ENCODE measurements around the gene MTSS2.

The MTSS2 gene

GRCh38 chr16:70692873-70693671 is 7.2 kb upstream of the MTSS2 start:
- Histone ChIP-seq H3K9me2 (replicated peaks; ENCODE audit: insufficient read depth, low read length) (no peaks in the 10 kb centered on the region), H3K79me2 (ENCODE audit: insufficient read depth, low read length) (no peaks in the 10 kb centered on the region), H3K27me3 (ENCODE audit: low read length) (no peaks in the 10 kb centered on the region), H3K4me2 (ENCODE audit: low read depth, low read length, poor library complexity, severe bottlenecking) (no peak overlapping the region), H4K20me1 (ENCODE audit: low read depth, low read length) (no peaks in the 10 kb centered on the region), H3K9me3 (ENCODE audit: insufficient read depth, low read length) (no peaks in the 10 kb centered on the region), H3K36me3 (ENCODE audit: low read length) (no peaks in the 10 kb centered on the region), H3K27ac (ENCODE audit: low read depth, low read length) (no peak overlapping the region), H2AFZ (ENCODE audit: low read depth, low read length, severe bottlenecking) (no peak overlapping the region), H3F3A (ENCODE audit: insufficient read depth) (no peaks in the 10 kb centered on the region), H3K9ac (ENCODE audit: low read length) (no peak overlapping the region), H3K4me3 (ENCODE audit: insufficient read depth, low read length, poor library complexity, severe bottlenecking) (no peak overlapping the region)
- no peak for TF ChIP-seq EZH2phosphoT487 (conservative IDR thresholded peaks at IDR 0.05; ENCODE audit: low read length)
- no peak for TF ChIP-seq CTCF (IDR thresholded peaks at IDR 0.05; ENCODE audit: insufficient read depth, low read length, poor library complexity, severe bottlenecking)

GRCh38 chr16:70692130-70692872 is 6.4 kb upstream of the MTSS2 start:
- Histone ChIP-seq H3K9me3 (ENCODE audit: insufficient read depth, low read length) (no peaks in the 10 kb centered on the region), H3K27ac (ENCODE audit: low read depth, low read length) (no peak overlapping the region), H3K9me2 (replicated peaks; ENCODE audit: insufficient read depth, low read length) (no peaks in the 10 kb centered on the region), H3K36me3 (ENCODE audit: low read length) (no peaks in the 10 kb centered on the region), H2AFZ (ENCODE audit: low read depth, low read length, severe bottlenecking) (no peak overlapping the region), H3K27me3 (ENCODE audit: low read length) (no peaks in the 10 kb centered on the region), H3F3A (ENCODE audit: insufficient read depth) (no peaks in the 10 kb centered on the region), H3K79me2 (ENCODE audit: insufficient read depth, low read length) (no peaks in the 10 kb centered on the region), H4K20me1 (ENCODE audit: low read depth, low read length) (no peaks in the 10 kb centered on the region), H3K9ac (ENCODE audit: low read length) (no peak overlapping the region), H3K4me2 (ENCODE audit: low read depth, low read length, poor library complexity, severe bottlenecking) (no peak overlapping the region), H3K4me3 (ENCODE audit: insufficient read depth, low read length, poor library complexity, severe bottlenecking) (no peak overlapping the region)
- TF ChIP-seq EZH2phosphoT487 (conservative IDR thresholded peaks at IDR 0.05; ENCODE audit: low read length) (no peak), CTCF (IDR thresholded peaks at IDR 0.05; ENCODE audit: insufficient read depth, low read length, poor library complexity, severe bottlenecking) (no peak)

DNA sequence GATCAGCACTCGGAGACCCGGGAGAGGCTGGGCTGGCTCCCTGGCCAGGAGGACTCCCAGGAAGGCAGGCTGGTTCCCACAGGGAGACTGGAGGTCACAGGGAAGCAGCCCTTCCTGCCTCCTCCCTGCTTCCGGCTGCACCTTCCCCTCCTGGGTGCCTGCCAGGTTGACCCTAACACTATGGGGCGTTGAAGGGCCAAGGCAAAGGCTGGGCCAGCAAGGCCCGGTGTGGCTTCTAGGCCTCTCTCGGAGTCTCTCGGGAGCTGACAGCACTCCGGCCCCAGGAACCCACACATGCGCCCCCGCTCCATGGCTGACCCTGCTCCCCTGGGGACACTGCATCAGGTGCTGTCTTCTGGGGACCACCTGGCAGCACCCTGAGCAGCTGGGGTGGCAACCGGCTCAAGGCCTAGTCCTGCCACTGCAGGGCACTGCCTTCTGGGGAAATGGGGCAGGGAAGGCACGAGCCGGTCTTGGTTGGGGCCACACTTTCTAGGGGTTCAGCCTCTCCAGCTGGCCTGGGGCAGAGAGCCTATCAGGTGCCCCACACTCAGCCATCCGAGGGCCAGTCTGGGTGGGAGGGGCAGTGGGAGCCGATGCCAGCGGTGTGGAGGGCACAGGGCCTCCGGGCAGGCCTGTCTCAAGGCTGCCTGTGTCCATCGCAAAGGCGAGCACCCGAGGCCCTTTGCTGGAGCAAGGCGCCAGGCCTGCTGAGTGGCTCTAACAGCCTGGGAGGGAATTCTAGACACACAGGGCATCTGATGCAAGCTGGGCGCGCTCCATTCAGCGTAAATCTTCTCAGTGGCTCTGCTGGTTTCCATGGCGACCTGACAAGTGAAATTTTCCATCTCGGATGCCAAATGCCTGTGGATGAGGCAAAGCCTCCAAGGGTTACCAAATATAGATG is 5.6 kb upstream of the MTSS2 start:
- H4K20me1 ChIP-seq (ENCODE audit: low read depth, low read length), result no peaks in the 10 kb centered on the region
- H3K27ac ChIP-seq (ENCODE audit: low read depth, low read length), result no peak overlapping the region
- no peaks in the 10 kb centered on the region for H3K9me3 ChIP-seq (ENCODE audit: insufficient read depth, low read length)
- H3K9ac ChIP-seq (ENCODE audit: low read length), result no peak overlapping the region
- no peaks in the 10 kb centered on the region for H3K36me3 ChIP-seq (ENCODE audit: low read length)
- TF ChIP-seq EZH2phosphoT487 (conservative IDR thresholded peaks at IDR 0.05; ENCODE audit: low read length), result no peak
- no peaks in the 10 kb centered on the region for H3K27me3 ChIP-seq (ENCODE audit: low read length)
- H3K4me2 ChIP-seq (ENCODE audit: low read depth, low read length, poor library complexity, severe bottlenecking), result no peak overlapping the region
- no peak overlapping the region for H2AFZ ChIP-seq (ENCODE audit: low read depth, low read length, severe bottlenecking)
- H3K79me2 ChIP-seq (ENCODE audit: insufficient read depth, low read length), result no peaks in the 10 kb centered on the region
- H3F3A ChIP-seq (ENCODE audit: insufficient read depth), result no peaks in the 10 kb centered on the region
- no peak overlapping the region for H3K4me3 ChIP-seq (ENCODE audit: insufficient read depth, low read length, poor library complexity, severe bottlenecking)
- H3K9me2 ChIP-seq (replicated peaks; ENCODE audit: insufficient read depth, low read length), result no peaks in the 10 kb centered on the region
